NCI-H82 treated with DMSO at 0.1 percent for 48 hours (cell line): Measurements from ENCODE around the gene AFF1.
"Not testable (repeated sequence)": the region's sequence is repeated elsewhere in the genome, so short reads cannot be mapped to it uniquely, and the experiment has no call there.

ENCODE experiments used
- DNase-seq: peaks from one replicate; lab custom pipeline; 2025; ENCODE audit not compliant: unreplicated experiment; lab: John Stamatoyannopoulos, UW

Gene AFF1

DNA sequence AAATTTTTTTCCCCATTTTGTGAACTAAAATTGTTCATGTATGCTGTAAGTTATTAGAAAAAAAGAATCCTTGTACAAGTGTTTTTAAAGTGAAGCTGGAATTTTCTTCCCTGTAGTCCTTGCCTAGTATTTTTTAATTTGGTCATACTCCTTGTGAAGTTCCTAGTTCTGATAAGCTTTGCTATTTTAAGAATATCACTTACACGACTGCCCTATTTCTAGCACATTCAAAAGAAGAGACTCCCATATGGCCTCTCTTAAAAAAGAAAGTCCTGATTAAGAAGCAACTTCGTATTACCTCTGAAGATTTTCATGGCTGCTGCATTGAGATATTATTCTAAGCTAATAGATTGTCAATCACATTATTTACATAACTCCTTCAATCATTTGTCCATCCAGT lies 198.4 kb downstream of the AFF1 start:
- DNase-seq = no peak

GRCh38 chr4:87134122-87134521 lies 199.3 kb downstream of the AFF1 start:
- DNase-seq = no peak

- DNase-seq = no peak
These were observed 206.6 kb downstream of the AFF1 start for GRCh38 chr4:87141428-87141827.

- no peak for DNase-seq
These were observed 209.5 kb downstream of the AFF1 start for GRCh38 chr4:87144356-87144755.

GRCh38 chr4:87145934-87146333 lies 211.1 kb downstream of the AFF1 start:
- DNase-seq = not testable (repeated sequence)

DNA sequence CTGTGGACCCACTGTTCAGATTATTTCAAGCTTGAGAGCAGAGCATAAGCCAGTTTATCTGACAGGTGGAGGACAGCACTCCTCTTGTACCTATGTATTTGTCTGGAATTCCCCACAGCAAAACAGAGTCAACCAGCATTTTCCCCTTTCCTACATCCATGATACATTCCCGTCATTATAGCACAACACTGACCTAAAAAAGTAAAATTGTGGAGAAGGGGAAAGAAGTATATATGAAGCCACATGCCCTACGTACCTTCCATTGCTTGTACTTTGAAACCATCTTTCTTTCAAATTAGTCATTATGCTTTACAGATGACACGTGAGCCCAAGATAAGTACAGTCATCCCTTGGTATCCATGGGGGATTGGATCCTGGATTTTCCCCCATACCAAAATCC lies 212.3 kb downstream of the AFF1 start:
- DNase-seq = no peak

DNA sequence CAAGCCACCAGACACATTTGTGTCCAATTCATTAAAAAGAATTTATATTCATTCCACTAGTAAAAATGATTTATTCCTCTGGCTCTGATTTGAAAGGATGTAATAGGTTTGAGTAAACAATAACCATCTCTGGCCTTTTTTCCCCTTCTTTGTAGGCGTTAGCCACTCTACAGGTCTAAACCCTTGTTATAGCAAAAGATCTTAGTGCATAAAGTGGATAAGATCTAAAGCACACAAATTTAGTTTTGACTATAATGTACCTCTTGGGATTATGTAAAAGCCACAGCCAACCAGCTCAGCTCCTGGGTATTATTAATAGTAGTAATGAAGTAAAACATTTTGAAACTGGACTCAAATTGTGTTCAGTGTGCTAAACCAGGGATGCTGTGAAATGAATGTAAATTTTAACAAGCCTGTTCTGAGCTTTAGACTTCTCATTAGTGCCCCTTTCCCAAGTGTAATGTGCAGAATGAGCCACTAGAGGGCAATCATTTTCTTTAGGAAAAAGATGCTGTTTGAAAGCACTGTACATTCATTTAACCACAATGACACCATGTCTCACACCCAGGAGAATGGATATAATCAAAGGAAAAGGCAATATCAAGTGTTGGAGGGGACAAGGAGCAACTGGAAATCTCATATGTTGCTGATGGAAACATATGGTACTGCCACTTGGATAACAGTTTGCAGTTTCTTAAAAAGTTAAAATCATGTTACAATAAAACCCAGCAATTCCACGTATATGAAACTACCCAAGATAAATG lies 215.9 kb downstream of the AFF1 start:
- peak; percentile 26 for DNase-seq

DNA sequence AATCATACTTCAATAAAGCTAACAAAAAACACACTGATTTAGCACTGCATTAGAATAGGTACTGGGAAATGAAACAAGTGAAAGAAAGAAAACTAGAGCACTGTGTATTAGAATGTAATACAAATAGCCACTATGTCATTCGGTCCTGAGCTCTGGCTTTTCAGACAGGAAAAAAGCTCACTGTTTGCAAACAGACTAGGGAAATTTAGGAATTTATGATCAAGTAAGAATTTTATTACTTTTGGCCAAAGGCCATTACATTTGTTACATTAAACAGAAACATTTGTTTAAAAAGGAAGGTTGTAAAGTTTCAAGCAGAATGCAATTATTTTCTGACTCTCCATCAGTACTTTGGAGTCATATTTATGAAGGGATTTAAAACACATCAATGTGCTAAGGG lies 216.9 kb downstream of the AFF1 start:
- DNase-seq = no peak

- no peak for DNase-seq
These were observed 217.7 kb downstream of the AFF1 start for GRCh38 chr4:87152310-87153041.

DNA sequence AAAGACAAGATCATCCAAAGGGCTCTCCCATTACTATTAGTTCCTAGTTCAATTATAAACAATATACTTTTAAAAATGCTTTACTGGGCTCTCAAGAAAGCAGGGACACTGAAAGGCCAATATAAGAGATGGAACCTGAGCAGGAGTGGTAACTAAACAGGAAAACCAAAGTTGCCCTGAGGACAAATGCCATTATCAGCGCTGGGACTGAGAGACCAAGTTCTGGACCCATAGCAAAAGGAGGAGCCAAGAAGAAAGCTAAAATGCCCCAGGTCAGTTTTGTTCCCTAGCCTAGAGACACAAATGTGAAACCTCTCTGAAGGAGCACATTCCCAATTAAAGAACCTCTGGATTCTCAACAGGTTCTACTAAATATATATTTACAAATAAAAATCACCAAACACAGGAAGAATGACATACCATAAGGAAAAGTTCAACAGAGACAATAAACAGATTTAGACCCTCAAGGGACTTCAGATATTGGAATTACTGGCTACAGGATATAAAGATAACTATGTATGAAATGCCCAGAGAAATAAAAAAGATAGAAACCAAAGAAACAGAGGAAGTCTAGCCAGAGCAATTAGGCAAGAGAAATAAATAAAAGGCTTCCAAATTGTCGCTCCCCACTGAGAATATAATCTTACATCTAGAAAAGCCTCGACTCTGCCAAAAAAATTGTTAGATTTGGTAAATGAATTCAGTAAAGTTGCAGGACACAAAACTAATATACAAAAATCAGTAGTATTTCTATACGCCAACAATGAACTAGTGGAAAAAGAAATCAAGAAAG lies 218.5 kb downstream of the AFF1 start:
- no peak for DNase-seq

DNA sequence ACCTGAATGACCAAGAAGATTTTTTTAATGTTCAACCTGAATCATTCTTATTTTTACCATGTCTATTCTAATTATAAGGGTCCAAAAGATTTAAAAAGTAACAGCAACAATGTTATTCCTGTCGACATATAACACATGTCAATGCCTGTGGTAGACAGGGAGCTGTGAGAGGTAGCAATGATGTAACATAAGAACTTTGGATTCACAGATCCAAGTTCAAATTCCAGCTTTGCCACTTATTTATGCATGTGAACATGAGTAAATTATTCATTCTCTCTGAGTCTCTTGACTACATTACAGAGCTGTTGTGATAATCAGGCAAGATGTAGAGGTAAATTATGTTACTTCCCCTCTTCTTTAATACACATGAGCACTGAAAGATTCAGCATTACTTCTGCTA lies 231.1 kb downstream of the AFF1 start:
- DNase-seq = no peak

- no peak for DNase-seq
These were observed 231.6 kb downstream of the AFF1 start for GRCh38 chr4:87166296-87166854.

DNA sequence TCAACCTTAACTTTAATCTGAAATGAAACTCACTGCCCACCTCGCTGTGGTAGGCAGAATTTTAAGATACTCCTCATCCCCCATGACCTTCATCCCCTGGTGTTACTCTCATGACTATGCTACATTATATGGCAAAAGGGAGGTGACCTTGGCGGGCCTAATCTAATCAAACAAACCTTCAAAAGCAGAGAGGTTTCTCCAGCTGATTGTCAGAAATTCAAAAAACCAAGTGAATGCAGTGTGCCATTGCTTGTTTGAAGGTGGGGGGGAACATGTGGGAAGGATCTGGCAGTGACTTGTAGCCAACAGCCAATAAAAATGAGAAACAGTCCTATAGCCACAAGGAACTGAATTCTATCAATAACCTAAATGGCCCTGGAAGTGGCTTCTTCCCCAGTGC lies 237.1 kb downstream of the AFF1 start:
- DNase-seq = no peak

DNA sequence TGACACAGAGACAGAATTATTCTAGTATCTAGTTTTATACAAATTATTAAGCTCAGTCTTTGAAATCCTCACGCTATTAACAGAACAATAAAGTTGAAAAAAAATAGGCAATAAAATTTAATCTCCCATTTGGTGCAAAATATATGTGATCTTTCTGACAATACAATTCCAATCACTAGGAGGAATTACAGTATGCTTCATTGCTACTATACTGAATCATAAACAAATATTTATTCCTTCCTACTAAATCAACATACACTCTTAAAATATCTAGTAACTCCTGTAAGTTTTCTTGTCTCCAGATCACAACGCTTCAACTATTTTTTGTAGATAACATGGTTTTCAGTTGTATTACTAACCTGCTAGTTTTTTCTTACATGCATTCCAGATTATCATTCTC lies 239.9 kb downstream of the AFF1 start:
- no peak for DNase-seq

DNA sequence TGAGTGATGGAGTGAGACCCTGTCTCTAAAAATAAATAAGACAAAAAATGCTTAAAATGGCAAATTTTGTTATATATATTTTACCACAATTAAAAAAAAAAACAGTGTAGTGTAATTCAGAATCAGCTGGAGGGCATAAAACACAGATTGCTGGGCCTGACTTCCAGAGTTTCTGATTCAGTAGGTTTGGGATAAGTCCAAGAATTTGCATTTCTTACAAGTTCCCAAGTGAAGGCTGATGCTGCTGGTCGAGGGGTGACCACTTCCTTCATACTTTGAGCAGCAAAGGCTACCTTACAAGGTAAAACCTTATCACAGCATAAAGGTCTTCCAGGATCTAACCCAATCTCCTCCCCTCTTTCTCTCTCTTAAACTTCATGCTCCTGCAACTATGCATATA lies 244.9 kb downstream of the AFF1 start:
- DNase-seq = no peak

DNA sequence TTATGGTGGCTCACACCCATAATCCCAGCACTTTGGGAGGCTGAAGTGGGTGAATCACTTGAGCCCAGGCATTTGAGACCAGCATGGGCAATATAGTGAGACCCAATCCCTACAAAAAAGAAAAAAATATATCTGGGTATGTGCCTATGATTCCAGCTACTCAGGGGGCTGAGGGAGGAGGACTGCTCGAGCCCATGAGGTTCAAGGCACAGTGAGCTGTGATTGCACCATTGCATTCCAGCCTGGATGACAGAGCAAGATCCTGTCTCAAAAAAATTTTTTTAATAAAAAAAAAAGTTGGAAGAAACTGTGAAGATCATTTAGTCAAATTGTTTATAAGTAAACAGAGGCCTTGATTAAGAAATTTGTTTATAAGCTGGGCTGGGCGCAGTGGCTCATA lies 246.0 kb downstream of the AFF1 start:
- no peak for DNase-seq

- no peak for DNase-seq
These were observed 250.5 kb downstream of the AFF1 start for GRCh38 chr4:87185146-87185870.

DNA sequence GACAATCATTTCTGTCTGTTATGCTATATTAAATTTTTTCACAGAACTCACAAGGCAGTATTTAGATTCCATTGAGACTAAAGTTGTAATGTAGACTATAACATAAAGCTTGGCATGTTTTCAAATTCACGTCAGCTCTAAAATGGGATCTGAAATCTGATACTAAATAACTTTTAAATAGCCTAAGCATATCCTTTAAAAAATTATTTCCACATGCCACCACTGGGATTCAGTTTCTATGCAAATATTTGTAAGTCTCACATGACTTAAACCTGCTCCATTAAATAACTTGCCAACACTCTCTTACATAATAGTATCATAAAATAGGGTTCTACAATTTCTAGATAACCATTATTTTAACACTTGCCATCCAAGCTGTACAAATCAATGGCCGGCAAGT lies 253.2 kb downstream of the AFF1 start:
- no peak for DNase-seq

GRCh38 chr4:87188932-87189331 lies 254.1 kb downstream of the AFF1 start:
- no peak for DNase-seq
